Measurements from ENCODE around the gene ANKRD23.
A peak's percentile ranks its signal among the peaks of the same experiment; 100 is the strongest.
"Not testable (repeated sequence)": the region's sequence is repeated elsewhere in the genome, so short reads cannot be mapped to it uniquely, and the experiment has no call there.

Gene ANKRD23

DNA sequence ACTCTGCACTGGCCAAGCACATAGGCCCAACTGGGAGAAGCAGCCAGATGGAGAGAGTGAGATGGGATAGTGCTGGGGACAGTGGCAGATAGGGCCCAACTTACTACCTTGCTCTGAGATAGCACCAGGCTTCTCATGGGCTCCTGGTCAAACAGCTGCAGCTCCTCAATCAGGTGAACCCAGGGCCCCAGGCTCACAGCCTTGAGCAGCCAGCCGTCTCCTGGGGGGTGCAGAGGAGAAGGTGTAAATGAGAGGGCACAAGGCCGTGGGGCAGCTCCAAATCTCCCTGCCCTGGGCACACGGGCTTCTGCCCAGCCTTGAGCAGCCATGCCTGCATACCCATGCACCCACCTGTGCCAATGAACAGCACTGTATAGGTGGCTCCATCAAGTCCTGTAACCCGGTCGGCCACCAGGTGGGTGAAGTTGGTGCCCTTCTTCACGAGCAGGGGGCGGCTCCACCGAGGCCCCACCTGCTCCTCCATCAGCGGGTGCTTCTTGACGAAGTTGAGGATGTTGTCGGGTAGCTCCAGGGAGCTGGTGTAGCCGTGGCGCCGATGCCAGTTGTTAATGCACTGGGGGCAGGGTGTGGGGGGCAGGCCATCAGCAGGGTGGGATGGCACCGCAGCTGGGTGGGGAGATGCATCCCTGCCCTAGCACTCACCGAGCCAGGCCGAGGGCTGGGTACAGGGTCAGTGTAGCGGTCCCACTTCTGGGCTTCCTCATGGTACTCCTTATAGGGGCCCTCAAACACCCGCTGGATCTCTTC, 19.9 kb upstream of the ANKRD23 start:
- no peak for ATAC-seq (replicated peaks)
- Mint-ChIP-seq H3K9me3 (no peaks in the 10 kb centered on the region), H3K27ac (no peak overlapping the region), H3K4me3 (no peak overlapping the region), H3K36me3 (ENCODE audit: insufficient read depth) (peaks cover 65% of the 10 kb centered on the region), H3K4me1 (ENCODE audit: low read depth in 2 of 2) (peaks cover 22 to 36% of the 10 kb centered on the region in 2 donors), H3K27me3 (no peaks in the 10 kb centered on the region)
- no peak for DNase-seq

GRCh38 chr2:96863056-96863455, 19.2 kb upstream of the ANKRD23 start:
- not testable (repeated sequence) for H3K4me3 Mint-ChIP-seq; H3K9me3 Mint-ChIP-seq; DNase-seq; ATAC-seq (replicated peaks); H3K27me3 Mint-ChIP-seq
- peaks cover 25 to 39% of the 10 kb centered on the region in 2 donors for H3K4me1 Mint-ChIP-seq (ENCODE audit: low read depth in 2 of 2)
- peak overlapping the region in 1 of 2 donors; percentile 23 for H3K27ac Mint-ChIP-seq
- peaks cover 68% of the 10 kb centered on the region for H3K36me3 Mint-ChIP-seq (ENCODE audit: insufficient read depth)

- H3K27me3 Mint-ChIP-seq, result no peaks in the 10 kb centered on the region
- peaks cover 28 to 39% of the 10 kb centered on the region in 2 donors for H3K4me1 Mint-ChIP-seq (ENCODE audit: low read depth in 2 of 2)
- H3K9me3 Mint-ChIP-seq, result no peaks in the 10 kb centered on the region
- peaks cover 65% of the 10 kb centered on the region for H3K36me3 Mint-ChIP-seq (ENCODE audit: insufficient read depth)
- no peak overlapping the region for H3K4me3 Mint-ChIP-seq
- DNase-seq (no peak), ATAC-seq (replicated peaks) (no peak)
- H3K27ac Mint-ChIP-seq, result no peak overlapping the region
Observed at GRCh38 chr2:96861074-96861473, 17.3 kb upstream of the ANKRD23 start.

DNA sequence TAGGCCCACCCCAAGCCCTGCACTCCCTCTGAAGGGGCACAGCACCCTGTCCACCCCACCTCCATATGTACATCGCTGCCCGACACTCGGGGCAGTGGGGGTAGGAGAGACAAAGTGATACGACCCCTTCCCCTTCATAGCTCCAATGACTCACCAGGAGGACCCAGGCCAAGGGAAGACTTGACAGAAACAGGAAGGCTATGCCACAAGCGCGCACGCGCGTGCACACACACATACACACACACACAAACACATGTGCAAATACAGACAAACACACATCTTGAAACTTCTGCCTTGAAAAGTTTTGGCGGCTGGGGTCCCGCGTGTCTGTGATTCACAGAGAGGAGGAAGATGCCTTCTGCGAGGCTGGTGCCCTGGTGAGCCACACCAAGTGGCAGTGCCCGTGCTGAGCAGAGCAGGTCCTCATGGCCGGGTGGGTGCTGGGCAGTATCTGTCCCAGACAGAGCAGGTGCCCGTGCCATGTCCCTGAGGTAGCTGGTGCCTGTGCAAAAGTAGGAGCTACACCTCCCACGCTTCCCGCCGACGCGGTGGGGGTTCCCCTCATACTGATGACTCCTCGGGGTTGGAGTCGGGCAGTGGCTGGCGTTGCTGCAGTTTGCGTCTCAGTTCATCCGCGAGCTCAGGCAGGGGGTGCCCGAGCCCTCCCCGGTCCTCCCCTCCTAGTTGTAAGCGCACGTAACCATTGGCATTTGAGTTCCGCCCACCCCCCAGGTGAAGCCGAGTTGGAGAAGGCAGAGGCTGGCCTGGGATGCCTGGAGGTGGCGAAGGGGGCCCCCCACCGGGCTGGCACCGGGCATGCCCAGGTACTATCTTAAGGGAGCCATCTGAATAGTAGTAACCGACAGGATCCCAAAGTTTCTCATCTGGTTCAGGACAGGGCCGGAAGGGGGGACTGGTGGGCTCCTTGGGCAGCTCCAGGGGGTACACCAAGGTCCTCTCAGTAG, 16.5 kb upstream of the ANKRD23 start:
- Mint-ChIP-seq H3K4me3 (no peak overlapping the region), H3K4me1 (ENCODE audit: low read depth in 2 of 2) (peaks cover 28 to 38% of the 10 kb centered on the region in 2 donors), H3K36me3 (ENCODE audit: insufficient read depth) (peaks cover 58% of the 10 kb centered on the region), H3K27me3 (no peaks in the 10 kb centered on the region), H3K27ac (peak overlapping the region; percentile 24 to 61), H3K9me3 (no peaks in the 10 kb centered on the region)
- DNase-seq, result no peak
- no peak for ATAC-seq (replicated peaks)

DNA sequence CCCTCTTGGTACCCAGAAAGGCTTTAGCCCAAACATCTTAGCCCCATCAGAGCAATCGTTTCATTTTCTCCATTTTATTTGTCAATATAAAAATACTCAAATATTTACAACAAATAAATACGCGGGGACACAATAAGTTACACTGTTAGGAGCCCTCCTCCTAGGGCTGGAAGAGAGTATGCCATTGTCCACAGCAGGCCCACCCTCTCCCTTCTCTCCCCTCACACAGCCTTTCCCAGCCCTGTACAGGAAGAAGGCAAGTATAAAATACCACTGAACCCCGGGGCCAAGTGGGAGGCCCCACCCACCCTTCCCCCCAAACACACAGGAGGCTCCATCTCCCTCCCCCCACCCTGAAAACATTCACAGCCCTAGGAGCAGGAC, 15.9 kb upstream of the ANKRD23 start:
- Mint-ChIP-seq H3K27me3 (no peaks in the 10 kb centered on the region), H3K36me3 (ENCODE audit: insufficient read depth) (peaks cover 56% of the 10 kb centered on the region), H3K27ac (peak overlapping the region; percentile 24 to 61), H3K9me3 (no peaks in the 10 kb centered on the region), H3K4me1 (ENCODE audit: low read depth in 2 of 2) (peaks cover 35 to 40% of the 10 kb centered on the region in 2 donors), H3K4me3 (peak overlapping the region; percentile 77 to 94)
- no peak for ATAC-seq (replicated peaks)
- no peak for DNase-seq

GRCh38 chr2:96859099-96859649, 15.4 kb upstream of the ANKRD23 start:
- DNase-seq (no peak), ATAC-seq (replicated peaks) (no peak)
- H3K9me3 Mint-ChIP-seq, result no peaks in the 10 kb centered on the region
- H3K27ac Mint-ChIP-seq, result peak overlapping the region; percentile 24 to 38
- H3K4me3 Mint-ChIP-seq, result peak overlapping the region; percentile 77 to 94
- H3K27me3 Mint-ChIP-seq, result no peaks in the 10 kb centered on the region
- H3K36me3 Mint-ChIP-seq (ENCODE audit: insufficient read depth), result peaks cover 53% of the 10 kb centered on the region
- peaks cover 35 to 41% of the 10 kb centered on the region in 2 donors for H3K4me1 Mint-ChIP-seq (ENCODE audit: low read depth in 2 of 2)

DNA sequence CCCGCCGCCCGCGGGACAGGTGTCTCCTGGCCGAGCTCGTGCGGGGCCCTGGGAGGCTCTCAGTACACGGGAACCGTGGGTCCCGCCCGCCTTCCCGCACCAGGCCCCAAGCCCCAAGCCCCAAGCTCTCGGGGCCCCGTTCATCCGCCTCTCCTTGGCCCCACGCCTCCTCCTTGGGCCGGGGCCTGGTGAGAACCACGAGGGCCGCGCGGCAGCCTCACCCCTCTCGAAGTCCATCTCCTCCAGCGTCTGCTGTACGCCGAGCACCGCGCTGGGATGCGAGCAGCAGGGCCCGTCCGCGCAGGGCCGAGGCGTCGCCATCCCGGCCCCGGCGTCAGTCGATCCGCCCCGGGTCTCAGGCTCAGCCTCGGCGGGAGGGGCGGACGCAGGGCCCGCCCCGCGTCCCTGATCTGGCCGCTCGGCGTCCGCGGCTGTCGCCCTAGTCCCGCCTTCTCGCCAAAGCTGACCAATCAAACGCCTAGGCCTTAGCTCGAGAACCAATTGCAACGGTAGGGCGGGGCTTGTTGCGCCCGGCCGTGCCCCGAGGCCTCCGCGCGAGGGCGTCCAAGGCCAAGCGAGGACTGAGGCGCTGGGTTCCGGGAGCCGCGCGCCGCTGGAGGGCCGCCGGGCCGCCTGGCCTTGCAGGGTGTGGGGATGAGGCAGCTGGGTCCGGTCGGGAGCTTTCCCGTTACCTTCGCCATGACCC, 14.0 kb upstream of the ANKRD23 start, which contains the start of gene ANKRD39:
ANKRD39 (minus strand) TSS at position 350 of the 706 bp plus-strand sequence; CDS start at position 321, 29 bp downstream.
- H3K4me3 Mint-ChIP-seq, result peak within 1 kb of the TSS; percentile 77 to 94
- H3K9me3 Mint-ChIP-seq, result no peaks in the 10 kb centered on the region

DNA sequence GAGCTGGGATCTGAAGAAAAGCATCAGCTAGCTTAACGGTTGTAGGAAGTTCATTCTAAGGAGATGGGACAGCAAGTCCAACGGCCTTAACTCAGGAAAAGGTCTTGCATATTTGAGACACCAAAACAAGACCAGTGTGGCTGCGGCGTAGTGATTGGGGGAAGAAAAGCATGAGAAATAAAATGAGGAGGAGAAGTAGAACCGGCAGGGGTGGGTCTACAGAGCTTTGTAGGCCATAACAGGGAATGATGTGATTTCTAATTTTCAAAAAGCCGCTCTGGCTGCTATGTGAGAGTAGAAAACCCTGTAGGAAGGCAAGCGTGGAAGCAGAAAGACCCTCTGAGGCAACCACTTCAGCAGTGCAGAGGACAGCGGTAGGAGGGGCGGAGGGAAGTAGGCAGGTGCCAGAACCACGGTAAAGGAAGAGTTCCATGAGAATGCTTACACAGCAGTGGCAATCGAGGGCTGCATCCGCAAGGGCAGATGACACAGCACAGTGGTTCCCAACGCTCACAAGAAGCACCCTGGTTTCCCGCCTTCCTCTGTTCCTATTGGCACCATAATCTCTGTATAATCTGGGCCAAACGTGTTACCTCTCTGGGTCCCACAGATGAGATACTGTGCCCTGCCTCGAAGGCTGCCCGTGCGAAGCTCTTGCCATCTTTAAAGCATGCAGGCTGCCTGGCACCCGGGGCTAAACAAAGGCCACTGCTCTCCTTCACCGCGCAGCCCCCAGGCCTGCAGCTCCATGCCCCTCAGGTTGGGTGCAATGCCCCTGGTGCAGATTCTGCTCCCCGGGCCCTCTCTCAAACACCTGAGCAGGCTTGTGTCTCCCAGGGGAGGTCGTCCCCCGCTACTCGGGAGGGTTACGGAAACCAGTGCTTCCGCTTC, 13.2 kb upstream of the ANKRD23 start:
- peaks cover 59% of the 10 kb centered on the region for H3K36me3 Mint-ChIP-seq (ENCODE audit: insufficient read depth)
- ATAC-seq (replicated peaks) (no peak), DNase-seq (peak in 1 of 3 experiments; percentile 27)
- peaks cover 35% of the 10 kb centered on the region in 2 donors for H3K4me1 Mint-ChIP-seq (ENCODE audit: low read depth in 2 of 2)
- H3K27me3 Mint-ChIP-seq, result no peaks in the 10 kb centered on the region
- H3K27ac Mint-ChIP-seq, result peak overlapping the region; percentile 24 to 42
- H3K9me3 Mint-ChIP-seq, result no peaks in the 10 kb centered on the region
- peak overlapping the region; percentile 77 to 94 for H3K4me3 Mint-ChIP-seq

More for the DNA sequence above, 14.0 kb upstream of the ANKRD23 start, which contains the start of gene ANKRD39:
- Mint-ChIP-seq H3K27ac (peak within 1 kb of the TSS; percentile 24 to 42), H3K27me3 (no peaks in the 10 kb centered on the region), H3K4me1 (ENCODE audit: low read depth in 2 of 2) (peaks cover 35% of the 10 kb centered on the region in 2 donors), H3K36me3 (ENCODE audit: insufficient read depth) (peaks cover 59% of the 10 kb centered on the region)
- peak; percentile 89 for ATAC-seq (replicated peaks)
- DNase-seq, result peak; percentile 98 to 99 (median 99)

- Mint-ChIP-seq H3K27me3 (no peaks in the 10 kb centered on the region), H3K4me1 (ENCODE audit: low read depth in 2 of 2) (peaks cover 17 to 21% of the 10 kb centered on the region in 2 donors), H3K9me3 (no peaks in the 10 kb centered on the region), H3K4me3 (no peak overlapping the region), H3K27ac (no peak overlapping the region), H3K36me3 (ENCODE audit: insufficient read depth) (peaks cover 59% of the 10 kb centered on the region)
- DNase-seq, result no peak
- no peak for ATAC-seq (replicated peaks)
Observed at GRCh38 chr2:96853321-96853720, 9.5 kb upstream of the ANKRD23 start.

- Mint-ChIP-seq H3K4me3 (no peak overlapping the region), H3K27me3 (no peaks in the 10 kb centered on the region), H3K36me3 (ENCODE audit: insufficient read depth) (peaks cover 60% of the 10 kb centered on the region), H3K27ac (no peak overlapping the region), H3K4me1 (ENCODE audit: low read depth in 2 of 2) (peaks cover 17 to 20% of the 10 kb centered on the region in 2 donors), H3K9me3 (no peaks in the 10 kb centered on the region)
- ATAC-seq (replicated peaks) (no peak), DNase-seq (no peak)
Observed at GRCh38 chr2:96852667-96853066, 8.8 kb upstream of the ANKRD23 start.

DNA sequence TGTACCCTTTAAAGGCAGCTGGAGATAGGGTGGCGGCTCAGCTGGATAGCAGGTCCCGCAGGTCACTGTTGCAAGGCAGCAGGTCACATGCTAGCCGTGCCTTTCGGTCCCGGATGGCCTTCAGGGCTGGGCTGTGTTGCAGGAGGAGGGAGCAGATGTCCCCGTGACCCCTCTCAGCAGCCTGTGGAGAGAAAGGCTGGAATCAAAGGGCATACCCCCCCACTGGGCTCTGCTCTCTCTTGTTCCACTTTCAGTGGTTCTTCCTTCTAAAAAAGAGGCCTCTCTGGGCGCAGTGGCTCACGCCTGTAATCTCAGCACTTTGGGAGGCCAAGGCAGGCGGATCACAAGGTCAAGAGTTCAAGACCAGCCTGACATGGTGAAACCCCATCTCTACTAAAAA, 4.4 kb upstream of the ANKRD23 start:
- no peak overlapping the region for H3K4me3 Mint-ChIP-seq
- no peaks in the 10 kb centered on the region for H3K9me3 Mint-ChIP-seq
- no peak for ATAC-seq (replicated peaks)
- no peak for DNase-seq
- H3K27ac Mint-ChIP-seq, result no peak overlapping the region
- no peaks in the 10 kb centered on the region for H3K4me1 Mint-ChIP-seq (ENCODE audit: low read depth in 2 of 2)
- peaks cover 70% of the 10 kb centered on the region for H3K36me3 Mint-ChIP-seq (ENCODE audit: insufficient read depth)
- H3K27me3 Mint-ChIP-seq, result no peaks in the 10 kb centered on the region

DNA sequence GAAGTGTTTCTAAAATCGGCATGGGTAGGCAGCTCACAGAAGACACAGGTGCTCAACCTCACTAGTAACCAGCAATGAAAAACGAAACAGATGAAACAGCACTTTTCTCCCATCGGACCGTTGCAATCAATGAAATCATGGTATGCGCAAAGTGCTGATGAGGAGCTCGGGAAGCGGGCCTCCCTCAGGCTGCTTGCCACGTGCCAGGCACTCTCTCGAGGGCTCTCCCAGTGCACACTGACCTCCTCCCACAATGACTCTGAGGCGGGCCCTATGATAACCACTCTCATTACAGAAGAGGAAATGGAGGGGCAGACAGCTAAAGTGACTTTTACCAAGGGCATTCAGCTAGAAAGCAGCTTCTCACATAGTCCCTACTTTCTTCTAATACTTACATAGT, 3.8 kb upstream of the ANKRD23 start:
- no peak for ATAC-seq (replicated peaks)
- no peak overlapping the region for H3K4me3 Mint-ChIP-seq
- H3K4me1 Mint-ChIP-seq (ENCODE audit: low read depth in 2 of 2), result no peaks in the 10 kb centered on the region
- no peak overlapping the region for H3K27ac Mint-ChIP-seq
- peaks cover 63% of the 10 kb centered on the region for H3K36me3 Mint-ChIP-seq (ENCODE audit: insufficient read depth)
- H3K9me3 Mint-ChIP-seq, result no peaks in the 10 kb centered on the region
- no peak for DNase-seq
- no peaks in the 10 kb centered on the region for H3K27me3 Mint-ChIP-seq
